ENCODE data around the gene MACROD2.

The MACROD2 gene

DNA sequence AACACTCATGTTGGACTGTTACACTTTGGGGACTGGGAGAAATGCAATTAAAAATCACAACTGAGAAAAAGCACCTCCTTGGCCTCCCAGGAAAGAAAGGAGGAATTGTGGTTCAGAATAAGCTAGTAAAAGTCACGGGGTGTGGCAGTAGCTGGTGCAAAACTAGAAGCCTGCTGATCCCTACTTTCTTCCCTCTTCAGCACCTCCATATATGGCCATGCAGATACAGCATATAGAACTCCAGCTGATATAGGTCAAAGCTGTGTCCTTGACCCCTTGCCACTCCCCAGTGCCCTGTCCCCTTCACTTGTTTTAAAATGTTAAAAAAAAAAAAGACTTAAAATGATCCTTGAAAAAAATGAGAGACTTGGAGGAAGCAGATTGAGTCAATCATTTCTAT, 347.6 kb downstream of the MACROD2 start:
- DNase-seq, result no peak

DNA sequence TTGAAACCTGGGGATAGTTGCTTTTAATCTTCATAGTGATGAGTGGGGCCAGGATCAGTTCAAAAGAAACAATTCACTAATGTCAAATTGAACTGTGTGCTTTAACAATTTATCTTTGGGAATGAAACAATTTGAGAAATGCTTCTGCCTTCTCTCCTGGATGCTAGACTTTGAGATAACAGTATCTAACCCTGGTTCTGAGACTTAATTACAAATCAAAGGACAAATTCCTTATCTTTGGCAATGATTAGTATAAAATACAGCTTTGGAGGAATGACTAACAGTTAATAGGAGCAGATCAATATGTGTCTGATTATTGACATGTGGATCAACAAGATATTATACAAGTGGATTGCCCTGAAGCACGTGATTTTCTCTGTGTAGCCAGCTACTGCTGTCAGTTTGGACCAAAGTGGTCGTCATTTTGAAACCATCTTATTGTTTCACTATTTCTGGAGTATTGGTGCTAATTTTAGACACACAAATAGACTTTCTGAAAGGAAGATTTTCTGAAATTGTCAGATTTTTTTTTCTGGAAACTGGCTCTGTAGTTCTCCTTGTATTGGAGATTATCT, 348.3 kb downstream of the MACROD2 start:
- DNase-seq, result no peak

DNA sequence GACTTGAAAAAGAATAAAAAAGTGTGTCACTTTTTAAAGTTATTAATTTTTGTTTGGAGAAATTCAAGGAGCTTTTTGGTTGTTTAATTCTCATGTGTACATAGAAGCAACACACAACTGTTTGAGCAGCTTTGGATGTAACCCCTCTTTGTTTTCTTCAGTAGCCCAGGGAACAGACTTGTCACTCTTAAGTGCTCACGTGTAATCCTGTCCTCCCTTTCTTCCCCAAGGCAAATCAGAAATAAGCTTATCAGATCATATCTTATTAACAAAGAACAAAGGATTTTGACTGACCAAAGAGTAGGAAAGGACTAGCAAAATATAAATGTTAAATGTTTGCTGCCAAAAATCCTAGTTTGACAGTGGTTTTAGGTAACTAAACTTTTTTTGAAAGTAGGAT, 349.4 kb downstream of the MACROD2 start:
- no peak for DNase-seq

DNA sequence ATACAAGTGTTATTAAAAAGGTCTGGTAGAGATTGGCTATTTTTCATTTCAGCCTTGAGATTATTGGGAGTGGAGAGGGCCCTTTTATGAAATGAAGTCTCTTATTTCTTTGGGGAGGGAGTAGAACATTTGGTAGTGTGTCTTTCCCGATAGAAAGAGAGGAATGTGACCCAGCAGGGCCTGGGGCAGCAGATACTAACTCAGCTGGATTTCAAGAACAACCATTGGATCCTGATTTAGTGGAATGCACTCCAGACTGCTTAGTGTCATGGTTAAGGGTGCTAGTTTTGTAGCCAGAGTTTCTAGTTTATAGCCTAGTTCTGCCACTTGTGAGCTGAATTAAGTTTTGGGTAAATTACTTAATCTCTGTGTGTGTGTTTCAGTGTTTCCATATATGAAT, 360.5 kb downstream of the MACROD2 start:
- no peak for DNase-seq

DNA sequence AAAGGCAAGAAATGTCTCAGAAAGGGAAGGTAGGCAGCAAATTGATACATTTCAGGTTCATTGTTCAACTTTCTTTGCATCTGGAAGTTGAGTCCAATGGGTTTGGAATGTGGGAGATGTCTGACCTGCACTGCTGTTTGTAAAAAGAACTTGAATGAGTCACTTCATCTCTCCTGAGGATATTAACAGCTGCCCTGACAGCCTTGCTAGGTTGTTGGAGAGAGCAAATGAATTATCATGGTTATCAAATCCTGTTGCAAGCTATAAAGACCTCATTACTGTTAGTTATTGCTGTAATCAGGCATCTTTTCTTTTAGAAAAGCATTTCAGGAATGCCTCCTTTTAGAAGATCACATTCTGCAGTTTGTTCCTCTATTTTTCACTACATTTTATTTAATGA, 365.1 kb downstream of the MACROD2 start:
- DNase-seq, result no peak

DNA sequence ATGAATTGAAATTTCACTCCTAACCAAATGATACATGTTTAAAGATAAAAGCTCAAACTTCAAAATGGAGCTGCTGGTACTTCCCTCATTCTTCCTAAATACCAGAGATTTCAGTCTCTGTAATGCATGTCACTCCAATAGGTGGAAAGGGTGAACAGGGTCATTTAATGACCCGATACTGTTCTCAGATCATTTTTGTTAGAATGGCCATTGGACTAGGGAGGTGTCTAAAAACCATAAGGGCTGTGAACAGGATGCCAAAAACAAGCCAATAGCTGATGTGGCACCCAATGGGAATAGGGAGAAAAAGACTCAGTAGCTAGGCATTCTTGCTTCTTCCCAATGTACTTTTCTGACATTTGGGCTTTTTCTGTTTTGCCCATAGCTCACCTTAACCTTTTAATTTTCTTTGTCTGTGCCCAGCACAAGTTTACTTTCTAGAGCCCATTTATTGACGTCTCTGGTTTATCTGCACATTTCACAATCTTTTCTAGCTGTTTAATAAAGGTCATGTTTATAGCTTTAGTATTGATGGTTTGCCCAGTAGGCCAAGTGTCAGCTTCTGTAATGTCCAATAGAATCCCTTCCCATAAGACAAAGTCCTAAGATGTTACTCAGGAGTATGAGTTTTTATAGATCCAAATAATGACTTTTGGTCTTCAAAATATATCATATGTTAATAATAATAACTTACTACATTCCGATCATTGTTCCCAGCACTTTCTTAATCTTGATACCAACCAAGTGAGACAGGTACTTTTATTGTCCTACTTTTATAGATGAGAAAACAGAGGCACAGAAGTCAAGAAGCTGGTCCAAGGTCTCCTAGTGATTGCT, 366.4 kb downstream of the MACROD2 start:
- no peak for DNase-seq

DNA sequence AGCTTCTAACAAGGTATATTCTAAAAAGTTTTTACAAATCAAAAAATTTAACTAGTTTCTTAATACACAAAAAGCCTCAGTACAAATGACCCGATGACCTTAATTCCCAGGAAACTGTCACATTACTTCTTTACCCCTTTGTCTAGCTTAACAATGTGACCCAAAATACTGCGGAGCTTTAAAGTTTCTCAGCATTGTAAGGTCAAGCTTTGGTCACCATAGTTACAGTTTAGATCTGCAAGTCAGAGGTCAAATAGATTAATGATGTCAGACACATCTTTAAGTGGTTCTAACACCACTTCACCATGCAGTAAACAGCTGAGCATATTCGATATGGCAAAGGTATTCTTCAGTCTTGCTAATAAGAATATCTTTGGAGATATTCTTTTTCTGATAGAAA, 378.9 kb downstream of the MACROD2 start:
- no peak for DNase-seq

DNA sequence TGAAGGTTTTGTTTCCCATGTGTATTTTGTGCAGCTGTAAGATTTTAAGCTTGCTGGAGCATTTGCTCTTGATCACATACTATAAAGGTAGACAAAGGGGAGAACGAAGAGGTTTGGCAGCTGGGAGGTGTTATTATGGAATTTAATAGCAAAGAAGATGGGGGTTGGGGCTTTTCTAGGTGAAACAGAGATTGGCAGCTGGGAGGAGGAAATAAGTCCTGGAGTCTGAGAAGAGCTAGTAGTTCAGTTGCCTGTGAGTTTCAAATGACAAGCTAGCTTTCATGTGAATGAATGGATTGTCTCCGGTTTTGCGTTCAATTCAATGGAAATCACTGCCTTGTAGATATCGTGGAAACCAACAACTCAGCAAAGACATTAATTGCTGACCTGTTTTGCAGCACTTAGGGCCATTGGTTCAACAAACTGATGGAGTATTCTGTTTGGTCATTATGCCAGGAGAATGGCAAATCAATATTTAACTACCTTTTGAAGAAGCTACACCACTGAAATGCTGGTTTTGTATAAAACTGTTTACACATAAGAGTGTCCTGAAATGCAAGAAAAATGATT, 380.2 kb downstream of the MACROD2 start:
- no peak for DNase-seq

DNA sequence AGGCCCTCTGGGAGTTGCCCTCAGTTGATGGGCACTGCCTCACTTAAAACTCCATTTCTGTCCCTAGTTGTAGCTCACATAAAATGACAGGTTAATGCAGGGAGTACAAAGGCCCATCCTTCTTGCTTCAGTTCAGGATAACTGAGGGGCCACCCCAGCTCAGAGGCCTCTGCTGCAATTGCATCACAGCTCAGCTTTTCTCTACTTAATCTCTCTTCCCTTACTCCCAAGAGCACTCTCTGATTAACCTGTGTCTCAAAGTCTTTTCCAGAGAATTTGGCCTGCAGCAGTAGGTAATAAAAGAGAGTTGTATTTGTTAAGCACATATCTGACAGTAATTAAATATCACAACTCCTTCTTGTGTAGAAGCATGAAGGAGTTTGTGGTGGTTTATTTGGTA, 383.0 kb downstream of the MACROD2 start:
- no peak for DNase-seq

DNA sequence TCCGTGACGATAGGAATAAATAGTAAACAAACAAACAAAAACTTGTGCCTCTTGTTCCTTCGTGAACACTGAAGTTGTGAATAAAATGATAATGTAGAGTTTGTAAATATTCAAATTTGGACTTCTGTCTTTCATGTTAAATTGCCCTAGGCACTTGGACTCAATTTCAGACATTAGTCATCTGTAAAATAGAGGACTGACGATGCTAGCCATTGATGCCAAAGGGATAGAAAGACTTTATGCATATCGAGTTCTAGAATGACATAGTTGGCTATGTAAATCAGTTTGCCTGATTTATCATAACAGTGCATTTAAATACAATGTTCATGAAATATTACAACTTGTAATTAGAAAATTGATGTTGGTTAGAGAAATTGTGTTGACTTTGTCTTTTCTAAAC, 388.0 kb downstream of the MACROD2 start:
- DNase-seq, result no peak

DNA sequence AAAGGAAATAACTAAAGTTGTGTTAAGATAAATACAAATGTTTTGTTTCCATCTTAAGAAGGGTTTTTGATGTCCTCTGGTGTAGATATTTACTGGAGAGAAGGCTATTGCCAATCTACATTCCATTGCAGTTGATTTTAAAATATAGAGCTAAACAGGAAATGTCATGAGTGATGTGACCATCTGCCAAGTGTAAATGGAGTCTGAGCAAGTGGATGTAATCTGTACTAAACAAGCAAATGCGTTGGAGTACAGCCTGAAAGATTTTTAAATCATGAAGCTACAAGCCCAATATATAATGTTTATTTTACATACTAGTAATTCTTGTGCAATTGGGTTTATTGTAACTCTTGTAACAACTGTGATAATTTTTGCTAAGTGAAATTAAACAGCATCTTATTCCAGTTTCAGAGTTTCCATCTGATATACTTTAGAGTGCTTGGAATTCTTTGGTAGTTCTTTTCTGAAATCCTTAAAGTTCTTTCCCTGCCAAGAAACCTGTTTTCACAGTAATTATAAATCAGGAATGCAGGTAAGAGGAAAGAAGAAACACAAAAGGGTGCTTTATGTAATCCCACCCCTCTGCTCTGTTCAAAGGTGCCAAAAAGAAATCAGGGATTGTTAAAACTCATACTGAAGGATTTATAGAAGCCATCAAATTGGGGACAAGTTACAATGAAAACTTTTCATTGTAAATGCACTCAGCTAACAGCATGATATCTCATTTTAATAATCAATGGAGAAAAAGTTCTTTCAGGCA, 389.3 kb downstream of the MACROD2 start:
- no peak for DNase-seq

DNA sequence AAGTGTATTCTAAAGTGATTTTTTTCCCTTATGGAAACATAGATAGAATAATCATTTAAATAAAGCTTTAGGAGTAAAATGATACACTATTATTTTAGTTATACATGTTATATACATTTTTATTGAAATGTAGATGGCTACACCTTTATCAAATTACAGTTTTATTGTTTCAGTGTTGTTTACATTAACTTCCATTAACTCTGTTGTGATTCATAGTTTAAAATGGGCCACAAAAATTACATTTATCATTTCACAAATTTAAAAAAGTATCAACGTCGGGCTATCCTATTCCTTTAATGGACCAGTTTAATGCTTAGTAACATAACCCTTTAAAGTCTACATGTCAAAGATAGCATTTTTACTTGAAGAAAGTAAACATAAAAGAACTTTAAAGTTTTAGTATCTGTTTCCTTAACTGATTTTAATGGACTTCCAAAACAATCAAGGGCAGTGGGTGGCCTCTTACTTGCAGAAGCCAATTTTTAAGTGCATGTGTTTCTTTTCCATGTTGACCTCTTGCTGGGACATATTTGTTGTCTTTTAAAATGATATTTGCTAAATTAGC, 389.9 kb downstream of the MACROD2 start:
- no peak for DNase-seq

DNA sequence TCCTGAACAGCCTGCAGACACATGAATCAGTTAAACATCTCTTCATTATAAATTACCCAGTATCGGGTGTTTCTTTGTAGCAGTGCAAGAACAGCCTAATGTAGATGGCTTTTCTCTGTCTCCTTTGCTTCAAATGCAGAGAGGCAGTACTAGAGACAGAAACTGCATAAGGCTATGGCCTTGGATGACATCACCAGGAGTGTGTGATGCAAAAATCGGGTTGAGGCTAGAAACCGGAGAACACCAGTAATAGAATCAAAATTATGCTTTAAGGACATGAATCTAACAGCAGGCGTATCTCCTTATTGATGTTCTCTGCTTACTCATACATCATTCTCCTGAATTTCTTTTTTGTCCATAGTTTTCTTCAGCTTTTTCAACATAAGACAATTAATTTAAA, 391.4 kb downstream of the MACROD2 start:
- DNase-seq, result no peak

DNA sequence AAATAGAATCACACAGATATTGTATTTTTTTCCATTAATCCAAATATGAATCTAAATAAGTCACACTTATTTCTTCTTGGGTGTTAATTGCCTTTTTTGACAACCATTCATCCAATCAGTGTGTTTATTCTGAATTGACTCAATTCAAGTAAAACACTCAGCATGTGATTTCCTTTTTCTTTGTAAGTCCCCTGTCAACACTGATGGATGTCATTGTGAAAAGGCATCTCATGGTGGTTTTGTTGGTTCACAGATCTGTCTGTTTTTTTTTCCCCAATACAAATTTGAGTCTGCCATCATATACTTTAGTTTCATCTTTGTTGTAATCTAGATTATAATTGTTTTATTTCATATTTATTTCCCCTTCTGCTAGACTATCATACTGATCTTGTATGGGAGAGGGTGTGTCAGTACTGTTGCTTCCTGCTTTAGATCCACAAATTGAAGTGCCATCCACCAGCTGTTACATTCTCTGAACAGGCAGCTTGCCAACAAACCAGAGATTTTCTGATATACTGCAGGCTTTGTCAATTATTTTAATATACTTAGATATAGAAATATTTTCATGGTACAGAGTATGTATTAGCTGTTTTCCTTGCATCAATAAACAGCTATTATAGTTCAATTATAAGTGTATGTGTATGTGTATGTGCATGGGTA, 406.3 kb downstream of the MACROD2 start:
- no peak for DNase-seq

DNA sequence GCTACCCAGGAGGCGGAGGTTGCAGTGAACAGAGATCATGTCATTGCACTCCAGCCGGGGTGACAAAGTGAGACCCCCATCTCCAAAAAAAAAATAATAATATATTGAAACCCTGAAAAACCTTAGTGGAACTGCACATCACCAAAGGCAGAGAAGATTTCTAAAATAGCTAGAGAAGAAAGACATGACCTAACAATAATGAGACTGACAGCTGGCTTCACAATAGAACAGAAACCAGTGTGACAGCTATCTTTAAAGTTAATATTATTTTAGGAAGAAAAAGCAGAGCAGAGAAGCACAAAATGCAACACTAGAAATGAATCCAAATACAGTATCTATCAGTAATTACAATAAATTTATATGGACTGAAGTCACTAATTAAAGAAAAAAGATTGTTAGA, 409.2 kb downstream of the MACROD2 start:
- DNase-seq, result no peak

DNA sequence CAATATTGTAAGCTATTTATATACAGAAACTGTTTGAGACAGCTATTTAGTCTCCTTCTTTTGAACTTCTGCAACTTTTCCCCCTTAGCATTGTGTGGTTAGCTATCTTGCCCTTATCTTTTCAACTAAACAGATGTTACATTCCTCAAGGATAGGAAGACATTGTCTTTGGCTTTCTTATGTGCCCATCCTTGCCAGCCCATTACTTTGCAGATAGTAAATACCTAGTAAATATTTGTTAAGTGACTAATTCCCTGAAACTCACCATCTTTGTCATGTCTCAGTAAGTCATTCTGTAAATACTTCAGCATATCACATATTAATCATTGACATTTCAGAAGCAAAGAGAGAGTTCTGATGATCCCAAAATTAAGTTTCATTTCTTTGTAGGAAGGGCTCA, 411.2 kb downstream of the MACROD2 start:
- no peak for DNase-seq

DNA sequence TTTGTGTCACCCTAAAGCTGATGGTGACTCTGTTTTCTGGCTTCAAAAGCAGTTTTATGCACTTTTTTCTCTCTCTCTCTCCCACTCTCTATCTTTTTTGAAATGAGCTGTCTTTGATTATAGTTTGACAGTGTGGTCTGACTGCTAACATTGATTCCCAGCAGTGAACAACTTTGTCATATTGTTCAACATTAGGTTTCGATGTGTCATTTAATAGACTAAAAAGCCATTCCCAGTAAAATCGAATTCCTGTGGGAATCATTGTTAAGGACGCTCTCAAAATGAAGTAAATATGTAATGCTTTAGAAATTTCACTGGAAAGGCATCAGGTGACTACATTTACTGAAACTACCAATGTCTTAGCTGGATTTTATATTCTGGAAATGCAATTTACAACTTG, 412.0 kb downstream of the MACROD2 start:
- DNase-seq, result no peak

DNA sequence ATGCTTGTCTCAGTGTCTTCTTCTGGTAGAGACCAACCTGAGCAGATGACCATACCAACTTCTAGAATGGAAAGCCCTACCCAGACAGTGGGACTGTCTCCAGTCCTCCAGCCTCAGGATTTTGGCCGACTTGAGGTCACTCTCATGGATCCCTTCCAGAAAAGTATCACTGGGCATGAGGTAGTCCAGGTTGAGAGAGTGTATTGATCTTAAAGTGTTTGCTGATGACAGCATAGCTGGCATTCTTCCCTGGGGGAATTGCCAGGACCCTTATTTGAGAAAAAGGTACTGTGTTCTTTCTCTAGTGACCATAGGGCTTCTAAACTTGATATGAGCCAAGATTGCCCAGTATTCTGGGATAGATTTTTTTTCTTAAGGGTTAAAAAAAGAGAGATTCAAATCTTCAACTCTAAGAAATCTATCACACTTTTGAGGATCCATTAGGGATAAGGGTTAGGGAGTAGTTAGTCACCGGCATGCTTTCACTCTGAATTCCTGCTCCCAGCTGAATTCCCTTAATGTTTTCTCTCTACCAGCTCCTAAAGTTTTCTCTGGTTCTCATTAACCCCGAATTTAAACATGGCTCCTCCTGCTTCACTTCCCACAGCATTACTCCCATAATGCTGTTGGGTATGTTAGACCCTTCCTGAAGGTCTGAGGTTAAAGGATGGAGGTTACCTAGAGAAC, 415.7 kb downstream of the MACROD2 start:
- no peak for DNase-seq

DNA sequence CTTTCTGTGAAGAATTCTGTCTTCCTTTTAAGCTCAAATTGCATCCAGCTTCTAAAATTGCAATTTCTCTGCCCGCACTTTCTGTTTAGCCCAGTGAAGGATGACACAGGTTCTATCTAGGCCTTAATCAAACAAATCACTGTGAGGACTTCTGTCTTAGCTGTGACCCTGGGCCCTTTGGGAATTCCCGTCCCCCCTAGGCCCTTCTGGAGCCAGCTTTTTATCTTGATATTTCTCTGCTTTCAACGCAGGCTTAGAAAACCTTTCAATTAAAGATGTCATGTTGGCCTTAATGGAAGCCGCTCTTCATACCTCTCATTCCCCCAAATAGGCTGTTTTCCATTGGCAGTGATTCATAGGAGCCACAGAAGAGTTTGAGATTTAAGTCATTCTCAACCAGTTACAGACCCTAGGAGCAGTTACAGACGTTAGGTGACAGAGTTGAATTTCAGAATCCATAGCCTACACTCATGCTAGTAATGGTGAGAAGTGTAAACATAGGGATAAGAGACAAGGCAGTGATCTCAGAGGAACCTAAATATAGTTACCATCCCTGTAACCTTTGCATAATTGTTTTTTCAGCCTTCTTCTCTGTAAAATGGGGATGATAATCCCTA, 416.9 kb downstream of the MACROD2 start:
- DNase-seq, result no peak

DNA sequence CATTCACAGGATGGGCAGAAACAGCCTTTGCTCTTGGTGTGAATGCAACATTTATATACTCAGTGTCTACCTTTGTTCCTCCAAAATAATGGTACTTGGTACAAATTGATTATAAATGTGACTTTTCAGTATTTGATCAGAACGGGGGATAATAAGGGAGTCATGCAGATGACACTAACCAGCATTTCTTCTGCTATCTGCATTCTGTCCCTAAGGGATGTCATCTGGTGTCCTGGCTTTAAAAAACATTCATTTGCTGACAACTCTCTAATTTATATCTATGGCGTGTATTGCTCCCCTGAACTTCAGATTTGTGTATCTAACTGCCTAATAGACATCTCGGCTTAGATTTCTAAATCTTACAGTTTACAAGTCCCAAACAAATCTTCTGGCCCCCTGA, 418.5 kb downstream of the MACROD2 start:
- no peak for DNase-seq

DNA sequence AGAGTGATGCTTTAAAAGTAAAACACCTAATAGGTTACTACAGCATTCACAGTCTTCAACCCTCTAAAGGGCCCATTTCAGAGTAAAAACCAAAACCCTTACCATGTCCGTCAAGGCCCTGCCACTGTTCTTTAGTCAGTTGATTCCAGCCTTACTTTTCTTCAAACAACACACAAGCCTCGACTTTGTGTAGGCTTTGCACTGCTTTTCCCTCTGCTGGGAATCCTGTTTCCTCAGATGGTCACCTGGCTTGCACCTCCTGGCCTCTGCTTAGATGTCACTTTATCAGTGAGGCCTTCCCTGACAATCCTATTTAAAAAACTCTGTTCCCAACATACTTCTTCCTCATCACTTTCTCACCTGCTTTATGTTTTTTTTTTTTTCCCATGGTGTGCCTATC, 419.2 kb downstream of the MACROD2 start:
- no peak for DNase-seq

DNA sequence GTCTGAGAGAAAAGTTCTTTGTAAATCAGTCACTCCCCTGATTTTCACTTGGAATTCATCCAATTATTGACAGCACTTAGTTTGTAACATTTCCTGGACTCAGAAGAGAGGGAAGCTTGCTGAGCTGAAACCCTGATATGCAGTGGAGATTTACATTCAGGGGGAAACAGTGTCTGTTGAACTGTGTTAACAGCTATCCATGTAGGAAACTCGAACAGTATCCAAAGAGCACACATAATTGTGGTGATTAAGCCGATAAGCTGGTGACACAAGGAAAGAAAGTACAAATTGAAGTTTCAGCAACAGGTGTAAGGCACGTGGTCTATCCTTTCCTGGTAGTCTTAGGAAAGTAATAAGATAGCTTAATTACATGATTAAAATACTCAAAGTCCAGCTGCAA, 420.2 kb downstream of the MACROD2 start:
- no peak for DNase-seq
